Upper lobe of left lung (tissue), 6 donors: ENCODE measurements around the gene YIPF3. TPM values are rescaled to one million over a fixed set of nuclear protein-coding genes. Genes with fewer than 3 reads are reported as not detected.

Source experiments
- ATAC-seq, 2 donors: fragments of 200-7000 bp; cut with Tn5 transposase; one replicate each; pipeline ENCODE4 v1.9.1; 2022; ENCODE audit warnings: mild to moderate bottlenecking in 2 of 2, moderate library complexity in 2 of 2; ENCODE audit not compliant: low FRiP score in 2 of 2
- DNase-seq, 2 donors: peaks; one replicate each; pipeline ENCODE4 v3.0.0-alpha.2; 2019 to 2020
- H3K27ac ChIP-seq, 4 donors: fragments of 200-600 bp; sonication (generic); one replicate each; pipeline ENCODE4 v1.5.1; 2016 to 2019
- H3K27me3 ChIP-seq, 4 donors: fragments of 200-600 bp; sonication (generic); one replicate each; pipeline ENCODE4 v1.5.1; 2017 to 2019
- H3K36me3 ChIP-seq, 4 donors: fragments of 200-600 bp; sonication (generic); one replicate each; pipeline ENCODE4 v1.5.1; 2016 to 2019
- H3K4me1 ChIP-seq, 4 donors: fragments of 200-600 bp; sonication (generic); one replicate each; pipeline ENCODE4 v1.5.1; 2018 to 2019
- H3K4me3 ChIP-seq, 4 donors: fragments of 200-600 bp; sonication (generic); one replicate each; pipeline ENCODE4 v1.5.1; 2017 to 2019; ENCODE audit warnings: mild to moderate bottlenecking in 2 of 4, moderate library complexity in 1 of 4
- H3K9me3 ChIP-seq, 4 donors: fragments of 200-600 bp; sonication (generic); one replicate each; pipeline ENCODE4 v1.5.1; 2018 to 2019
- CTCF ChIP-seq, 6 experiments: fragments of 450-650 bp in 4 of 6; fragments of 200-600 bp in 2 of 6; sonication (generic) in 2 of 6; IDR thresholded peaks; one replicate each; pipeline ENCODE4 v1.5.1; 2016 to 2019; ENCODE audit warnings: antibody characterized with exemption in 6 of 6
- EP300 ChIP-seq, 4 donors: sonication (generic); formaldehyde crosslinking; IDR thresholded peaks; one replicate each; pipeline ENCODE4 v1.5.1; 2017; ENCODE audit warnings: antibody characterized with exemption in 4 of 4, control low read depth in 2 of 4
- POLR2A ChIP-seq, 4 donors: fragments of 450-650 bp; IDR thresholded peaks; one replicate each; pipeline ENCODE4 v1.5.1; 2016 to 2017; ENCODE audit warnings: antibody characterized with exemption in 4 of 4, mild to moderate bottlenecking in 2 of 4
- POLR2AphosphoS5 ChIP-seq, 2 donors: sonication (generic); formaldehyde crosslinking; IDR thresholded peaks; one replicate each; pipeline ENCODE4 v1.5.1; 2017; ENCODE audit warnings: antibody characterized with exemption in 2 of 2
- WGBS, 2 donors: methylation state at CpG; one replicate each; pipeline ENCODE4 v1.1.5; 2017 to 2018; 5-methylcytosine and 5-hydroxymethylcytosine counted together
- small RNA-seq, 4 donors: library from RNA; depleted of rRNA; stranded (forward); fragments of <200 nt; gene quantifications; one replicate each; pipeline ENCODE3, GENCODE V24; 2016
- total RNA-seq, 6 donors: library from RNA; depleted of rRNA in 4 of 6; stranded (reverse); fragments of >200 nt in 4 of 6; gene quantifications; one replicate each; pipeline versions ENCODE4 v1.1.0 to v1.2.1, GENCODE V29; 2016 to 2021
- donor health status: DM: no; HTN: no; CAD: no; lungs with moderate emphysema.
- donor health status: DM: no; HTN: yes; CAD: no; lungs with severe emphysema.

Gene YIPF3
- total RNA-seq, 6 donors from 2014 or later: 103 to 170 (median 125) TPM

DNA sequence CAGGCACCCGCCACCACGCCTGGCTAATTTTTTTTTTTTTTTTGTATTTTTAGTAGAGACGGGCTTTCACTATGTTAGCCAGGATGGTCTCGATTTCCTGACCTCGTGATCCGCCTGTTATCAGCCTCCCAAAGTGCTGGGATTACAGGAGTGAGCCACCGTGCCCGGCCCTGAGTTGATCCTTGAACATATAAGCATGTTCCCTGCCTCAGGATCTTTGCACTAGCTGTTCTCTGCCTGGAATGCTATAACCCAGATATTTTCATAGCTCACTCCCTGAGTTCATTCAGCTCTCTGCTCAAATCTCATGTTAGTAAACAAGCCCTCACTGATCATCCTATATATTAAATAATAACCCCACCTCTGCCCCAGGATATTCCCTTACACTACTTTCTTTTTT is 52.4 kb downstream of the YIPF3 start:
- TF ChIP-seq POLR2AphosphoS5 (IDR thresholded peaks at IDR 0.05) (no peak), POLR2A (IDR thresholded peaks at IDR 0.05) (no peak), EP300 (IDR thresholded peaks at IDR 0.05) (no peak), CTCF (IDR thresholded peaks at IDR 0.05) (no peak)

GRCh38 chr6:43461936-43462335 is 54.8 kb downstream of the YIPF3 start:
- TF ChIP-seq POLR2A (IDR thresholded peaks at IDR 0.05) (no peak), CTCF (IDR thresholded peaks at IDR 0.05) (no peak), POLR2AphosphoS5 (IDR thresholded peaks at IDR 0.05) (no peak), EP300 (IDR thresholded peaks at IDR 0.05) (no peak)
- ATAC-seq (no peak), DNase-seq (no peak)
- Histone ChIP-seq H3K4me3 (no peak overlapping the region), H3K27ac (no peak overlapping the region), H3K9me3 (no peaks in the 10 kb centered on the region), H3K4me1 (no peaks in the 10 kb centered on the region), H3K36me3 (no peaks in the 10 kb centered on the region), H3K27me3 (peaks cover 0 to 2% (median 0%) of the 10 kb centered on the region in 4 donors)
- 75 to 77% methylated on average over 5 of the region's 5 CpGs for WGBS, 2 donors

More for the DNA sequence above, 52.4 kb downstream of the YIPF3 start:
- WGBS, 2 donors: 79 to 90% methylated on average over 8 of the region's 8 CpGs
- no peak overlapping the region for H3K4me3 ChIP-seq
- DNase-seq: no peak
- H3K27ac ChIP-seq: no peak overlapping the region
- no peaks in the 10 kb centered on the region for H3K36me3 ChIP-seq
- no peak for ATAC-seq
- no peaks in the 10 kb centered on the region for H3K27me3 ChIP-seq
- H3K4me1 ChIP-seq: no peaks in the 10 kb centered on the region
- H3K9me3 ChIP-seq: no peaks in the 10 kb centered on the region

Small RNA genes lying within 50 kb of the gene (small RNA-seq; reads per million reads assigned to genes)
- gene RF00426: 0 reads per million in 4 donors
- gene RNU6-1113P: 0 reads per million in 4 donors

Other genes with a start within 250 kb of the YIPF3 start
- not detected for gene SLC22A7, start 218.7 kb downstream of the YIPF3 start, total RNA-seq
- 1 to 10 TPM in 1 of 6 donors, not detected in 5; 1.5 TPM for gene CRIP3, start 208.1 kb downstream of the YIPF3 start, total RNA-seq
- 10 to 100 TPM; 10.3 to 19.9 (median 15.3) TPM for gene ZNF318, start 147.3 kb downstream of the YIPF3 start, total RNA-seq
- 10 to 100 TPM; 18.8 to 75.4 (median 34.2) TPM for gene ABCC10, start 89.4 kb downstream of the YIPF3 start, total RNA-seq
- 1 to 10 TPM in 2 of 6 donors, under 1 TPM in 2, not detected in 2; 0.34 to 2.4 (median 1.2) TPM for gene DLK2, start 61.4 kb downstream of the YIPF3 start, total RNA-seq
- gene TJAP1, start 39.4 kb downstream of the YIPF3 start, total RNA-seq: 10 to 100 TPM; 22.2 to 57.6 (median 31.1) TPM
- 1 to 10 TPM in 5 of 6 donors, under 1 TPM in 1; 0.34 to 3.4 (median 2.5) TPM for gene LRRC73, start 6.6 kb downstream of the YIPF3 start, total RNA-seq
- 10 to 100 TPM; 14.2 to 41.4 (median 24.5) TPM for gene POLR1C, start 163 bp upstream of the YIPF3 start, total RNA-seq
- 10 to 100 TPM; 17.9 to 48.2 (median 25.1) TPM for gene XPO5, start 59.1 kb upstream of the YIPF3 start, total RNA-seq
- 10 to 100 TPM in 5 of 6 donors, 1 to 10 TPM in 1; 9.1 to 27.5 (median 19.8) TPM for gene POLH, start 59.3 kb upstream of the YIPF3 start, total RNA-seq
- 100 to 1,000 TPM in 1 of 6 donors, 10 to 100 TPM in 5; 41.3 to 128 (median 78.1) TPM for gene GTPBP2, start 112.3 kb upstream of the YIPF3 start, total RNA-seq
- gene MAD2L1BP, start 118.9 kb upstream of the YIPF3 start, total RNA-seq: 10 to 100 TPM; 16.8 to 66.4 (median 24.9) TPM
- 1 to 10 TPM in 5 of 6 donors, under 1 TPM in 1; 0.20 to 4.2 (median 2.1) TPM for gene RSPH9, start 128.1 kb upstream of the YIPF3 start, total RNA-seq
- gene MRPS18A, start 170.9 kb upstream of the YIPF3 start, total RNA-seq: 10 to 100 TPM; 21.0 to 45.6 (median 33.4) TPM